Endothelial cell (in vitro differentiated cells): ENCODE measurements around the gene SMARCAL1. TPM values are rescaled to one million over a fixed set of nuclear protein-coding genes. Genes with fewer than 3 reads are reported as not detected.

Experiments
- DNase-seq: peaks from one replicate; pipeline ENCODE4 v3.0.0; 2021; ENCODE audit warnings: low spot score
- H3K27ac Mint-ChIP-seq: one replicate; pipeline ENCODE4 v1.8.0; 2021; ENCODE audit warnings: mixed read lengths, inconsistent platforms; ENCODE audit not compliant: unreplicated experiment
- H3K27me3 Mint-ChIP-seq: one replicate; pipeline ENCODE4 v1.8.0; 2021; ENCODE audit warnings: mild to moderate bottlenecking, moderate library complexity, mixed read lengths, inconsistent platforms; ENCODE audit not compliant: unreplicated experiment
- H3K36me3 Mint-ChIP-seq: one replicate; pipeline ENCODE4 v1.8.0; 2021; ENCODE audit warnings: mild to moderate bottlenecking, low read depth, mixed read lengths, inconsistent platforms; ENCODE audit not compliant: unreplicated experiment
- H3K4me1 Mint-ChIP-seq: one replicate; pipeline ENCODE4 v1.8.0; 2021; ENCODE audit warnings: mild to moderate bottlenecking, mixed read lengths, inconsistent platforms; ENCODE audit not compliant: unreplicated experiment
- H3K4me3 Mint-ChIP-seq: one replicate; pipeline ENCODE4 v1.8.0; 2021; ENCODE audit warnings: mild to moderate bottlenecking, mixed read lengths, inconsistent platforms; ENCODE audit not compliant: unreplicated experiment
- H3K9me3 Mint-ChIP-seq: one replicate; pipeline ENCODE4 v1.8.0; 2021; ENCODE audit warnings: mixed read lengths, inconsistent platforms; ENCODE audit not compliant: unreplicated experiment
- total RNA-seq: library from RNA; stranded (reverse); fragmentation: NEBNext Ultra II Directional; extraction: Animal tissue kit (Norgen Biotek cat#: 25700); gene quantifications from one replicate; pipeline ENCODE4 v1.2.1, GENCODE V29; 2021; ENCODE audit not compliant: unreplicated experiment
- TF ChIP-seq, protein P1 (sequence below): fragments of 200-600 bp; sonication (generic); IDR thresholded peaks from one replicate; pipeline ENCODE4 v1.5.0; 2021; ENCODE audit warnings: antibody characterized with exemption; ENCODE audit not compliant: unreplicated experiment

The SMARCAL1 gene
- total RNA-seq, 1 donor from 2014 or later = 39.1 TPM

- Mint-ChIP-seq H3K27ac (no peak overlapping the region), H3K27me3 (peaks cover 5% of the 10 kb centered on the region), H3K4me1 (peaks cover 3% of the 10 kb centered on the region), H3K4me3 (no peak overlapping the region), H3K36me3 (no peaks in the 10 kb centered on the region), H3K9me3 (no peaks in the 10 kb centered on the region)
- TF ChIP-seq, protein P1, sequence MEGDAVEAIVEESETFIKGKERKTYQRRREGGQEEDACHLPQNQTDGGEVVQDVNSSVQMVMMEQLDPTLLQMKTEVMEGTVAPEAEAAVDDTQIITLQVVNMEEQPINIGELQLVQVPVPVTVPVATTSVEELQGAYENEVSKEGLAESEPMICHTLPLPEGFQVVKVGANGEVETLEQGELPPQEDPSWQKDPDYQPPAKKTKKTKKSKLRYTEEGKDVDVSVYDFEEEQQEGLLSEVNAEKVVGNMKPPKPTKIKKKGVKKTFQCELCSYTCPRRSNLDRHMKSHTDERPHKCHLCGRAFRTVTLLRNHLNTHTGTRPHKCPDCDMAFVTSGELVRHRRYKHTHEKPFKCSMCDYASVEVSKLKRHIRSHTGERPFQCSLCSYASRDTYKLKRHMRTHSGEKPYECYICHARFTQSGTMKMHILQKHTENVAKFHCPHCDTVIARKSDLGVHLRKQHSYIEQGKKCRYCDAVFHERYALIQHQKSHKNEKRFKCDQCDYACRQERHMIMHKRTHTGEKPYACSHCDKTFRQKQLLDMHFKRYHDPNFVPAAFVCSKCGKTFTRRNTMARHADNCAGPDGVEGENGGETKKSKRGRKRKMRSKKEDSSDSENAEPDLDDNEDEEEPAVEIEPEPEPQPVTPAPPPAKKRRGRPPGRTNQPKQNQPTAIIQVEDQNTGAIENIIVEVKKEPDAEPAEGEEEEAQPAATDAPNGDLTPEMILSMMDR = no peak
- DNase-seq = no peak
These were observed 20.2 kb upstream of the SMARCAL1 start for GRCh38 chr2:216392018-216392562.

GRCh38 chr2:216392945-216393840 lies 19.1 kb upstream of the SMARCAL1 start:
- no peak overlapping the region for H3K4me3 Mint-ChIP-seq
- TF ChIP-seq, protein P1 = no peak
- no peak for DNase-seq
- H3K27ac Mint-ChIP-seq = no peak overlapping the region
- no peaks in the 10 kb centered on the region for H3K9me3 Mint-ChIP-seq
- no peaks in the 10 kb centered on the region for H3K36me3 Mint-ChIP-seq
- peaks cover 3% of the 10 kb centered on the region for H3K4me1 Mint-ChIP-seq
- H3K27me3 Mint-ChIP-seq = peaks cover 5% of the 10 kb centered on the region

GRCh38 chr2:216394881-216395280 lies 17.4 kb upstream of the SMARCAL1 start:
- Mint-ChIP-seq H3K27me3 (peaks cover 5% of the 10 kb centered on the region), H3K4me3 (no peak overlapping the region), H3K9me3 (no peaks in the 10 kb centered on the region), H3K36me3 (no peaks in the 10 kb centered on the region), H3K4me1 (peaks cover 7% of the 10 kb centered on the region), H3K27ac (no peak overlapping the region)
- TF ChIP-seq, protein P1 = no peak
- DNase-seq = no peak

DNA sequence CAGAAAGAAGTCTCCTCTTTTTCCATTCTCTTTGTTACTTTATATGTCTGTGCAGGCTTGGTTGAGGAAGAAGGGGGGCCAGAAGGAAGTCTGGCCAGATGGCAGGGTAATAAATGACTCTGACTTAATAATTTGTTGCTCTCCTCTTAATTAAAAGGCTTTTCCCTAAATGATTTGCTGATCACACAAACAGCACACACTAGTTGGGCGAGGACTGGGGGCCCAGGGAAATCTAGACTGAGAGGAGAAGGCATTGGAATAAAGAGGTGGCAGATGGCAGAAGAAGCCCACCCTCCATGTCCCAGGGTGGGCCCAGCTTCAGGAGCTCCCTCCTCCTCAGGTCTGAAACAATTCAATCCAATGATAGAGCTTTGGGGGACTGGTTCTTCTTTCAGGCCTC lies 12.7 kb upstream of the SMARCAL1 start:
- no peak for DNase-seq
- TF ChIP-seq, protein P1 = no peak
- no peaks in the 10 kb centered on the region for H3K36me3 Mint-ChIP-seq
- H3K4me3 Mint-ChIP-seq = no peak overlapping the region
- no peaks in the 10 kb centered on the region for H3K9me3 Mint-ChIP-seq
- peaks cover 3% of the 10 kb centered on the region for H3K27me3 Mint-ChIP-seq
- no peak overlapping the region for H3K27ac Mint-ChIP-seq
- H3K4me1 Mint-ChIP-seq = peaks cover 15% of the 10 kb centered on the region

DNA sequence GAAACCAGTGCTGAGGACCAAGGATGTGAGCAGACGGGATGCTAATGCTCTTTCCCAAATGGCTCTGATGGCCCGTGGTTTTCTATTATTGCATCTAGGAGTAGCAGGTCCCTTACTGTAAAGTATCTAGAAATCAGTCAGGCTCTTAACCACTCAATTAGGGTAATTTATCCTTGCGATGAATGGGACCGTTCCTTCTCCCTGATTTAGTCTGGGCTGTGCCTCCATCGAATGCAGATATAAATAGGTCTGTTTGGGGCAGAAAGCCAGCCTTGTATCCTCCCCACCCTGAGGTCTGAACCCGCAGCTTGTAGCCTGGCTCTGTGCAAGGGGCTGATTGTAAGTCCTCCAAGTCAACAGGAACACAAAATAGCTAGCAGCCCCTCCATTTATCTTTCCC lies 9.5 kb upstream of the SMARCAL1 start:
- H3K9me3 Mint-ChIP-seq = no peaks in the 10 kb centered on the region
- TF ChIP-seq, protein P1 = no peak
- peak overlapping the region; percentile 95 for H3K27ac Mint-ChIP-seq
- H3K27me3 Mint-ChIP-seq = peaks cover 3% of the 10 kb centered on the region
- no peak overlapping the region for H3K4me3 Mint-ChIP-seq
- H3K36me3 Mint-ChIP-seq = no peaks in the 10 kb centered on the region
- H3K4me1 Mint-ChIP-seq = peaks cover 21% of the 10 kb centered on the region
- no peak for DNase-seq
